Stimulated activated CD8-positive, alpha-beta memory T cell treated with anti-CD3 and anti-CD28 coated beads, Interleukin-4, amount 100 ng/mL, for 4 hours (primary cell): ENCODE measurements around the gene CACNB4.

Source experiments
- DNase-seq, 2 donors: peaks; one replicate each; pipeline ENCODE4 v3.0.0-alpha.2; 2020; ENCODE audit warnings: low read depth in 2 of 2, low spot score in 1 of 2

Gene CACNB4

DNA sequence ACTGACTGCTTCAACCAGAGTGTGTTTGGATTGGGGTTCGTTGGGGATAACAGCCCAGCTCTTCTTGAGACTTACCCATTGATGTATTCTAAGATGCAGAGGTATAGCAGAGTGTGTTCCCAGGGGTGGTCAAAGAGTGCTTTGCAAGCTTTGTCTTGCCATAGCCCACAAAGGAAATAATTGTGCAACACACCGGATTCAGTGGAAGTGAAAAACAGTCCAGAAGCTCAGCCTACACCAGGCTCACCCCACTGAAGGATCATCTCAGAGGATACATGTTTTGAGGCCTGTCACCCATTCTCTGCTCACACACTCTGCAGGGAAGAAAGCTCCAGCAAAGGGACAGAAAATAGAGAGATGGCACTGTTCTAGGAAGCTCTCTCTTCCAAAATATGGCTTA is 9.6 kb downstream of the CACNB4 start:
- DNase-seq, result no peak

DNA sequence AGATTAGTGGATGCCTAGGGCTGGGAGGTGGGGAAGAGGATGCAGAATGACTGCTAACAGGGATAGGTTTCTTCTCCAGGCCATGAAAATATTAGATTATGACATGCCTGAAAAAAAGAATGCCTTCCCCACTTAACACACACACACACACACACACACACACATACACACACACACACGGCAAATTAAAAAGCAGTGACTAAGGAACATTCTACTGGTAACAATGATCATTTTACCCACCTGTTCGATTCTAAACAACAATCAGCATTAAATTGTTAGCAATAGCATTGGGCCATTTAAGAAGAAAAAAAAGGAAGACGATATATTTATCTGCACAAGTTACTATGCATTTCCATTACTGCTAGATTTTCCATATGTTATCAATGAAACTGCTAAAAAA is 10.8 kb downstream of the CACNB4 start:
- DNase-seq, result no peak

DNA sequence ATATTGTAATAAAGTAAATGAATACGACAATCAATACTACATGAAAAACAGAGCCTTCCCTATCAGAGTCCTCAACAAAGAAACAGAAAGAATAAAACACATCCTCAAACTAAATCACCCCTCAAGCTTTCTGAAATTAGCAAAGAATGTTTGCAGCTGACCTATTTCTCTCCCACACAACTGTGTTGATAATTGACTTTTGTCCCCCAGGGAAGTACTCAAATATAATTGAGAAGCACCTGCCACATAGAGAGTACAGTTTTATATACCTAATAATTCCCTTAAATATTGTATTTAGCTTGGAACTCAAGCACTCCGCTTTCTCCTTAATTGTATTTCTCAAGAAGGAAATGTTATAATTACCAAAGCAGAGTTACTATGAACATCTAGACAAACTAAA is 12.6 kb downstream of the CACNB4 start:
- no peak for DNase-seq

DNA sequence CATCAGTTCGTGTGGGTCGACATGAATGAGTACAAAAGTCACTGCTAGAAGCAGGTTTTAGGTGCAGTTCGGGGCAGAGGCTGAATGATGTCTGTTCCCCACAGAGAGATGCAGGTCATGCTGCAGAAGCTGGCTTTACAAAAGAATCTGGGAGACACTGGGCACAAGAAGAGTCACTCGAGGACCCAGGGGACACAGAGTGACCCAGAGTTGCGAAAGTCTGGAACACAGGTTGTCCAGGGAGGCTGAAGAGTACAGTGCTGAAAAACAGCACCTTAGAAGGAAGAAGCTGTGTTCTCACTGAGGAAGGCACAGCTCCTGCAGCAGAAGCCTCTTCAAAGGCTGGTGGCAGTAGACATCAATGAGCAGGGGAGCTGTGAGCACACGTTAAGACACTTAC is 14.8 kb downstream of the CACNB4 start:
- no peak for DNase-seq

DNA sequence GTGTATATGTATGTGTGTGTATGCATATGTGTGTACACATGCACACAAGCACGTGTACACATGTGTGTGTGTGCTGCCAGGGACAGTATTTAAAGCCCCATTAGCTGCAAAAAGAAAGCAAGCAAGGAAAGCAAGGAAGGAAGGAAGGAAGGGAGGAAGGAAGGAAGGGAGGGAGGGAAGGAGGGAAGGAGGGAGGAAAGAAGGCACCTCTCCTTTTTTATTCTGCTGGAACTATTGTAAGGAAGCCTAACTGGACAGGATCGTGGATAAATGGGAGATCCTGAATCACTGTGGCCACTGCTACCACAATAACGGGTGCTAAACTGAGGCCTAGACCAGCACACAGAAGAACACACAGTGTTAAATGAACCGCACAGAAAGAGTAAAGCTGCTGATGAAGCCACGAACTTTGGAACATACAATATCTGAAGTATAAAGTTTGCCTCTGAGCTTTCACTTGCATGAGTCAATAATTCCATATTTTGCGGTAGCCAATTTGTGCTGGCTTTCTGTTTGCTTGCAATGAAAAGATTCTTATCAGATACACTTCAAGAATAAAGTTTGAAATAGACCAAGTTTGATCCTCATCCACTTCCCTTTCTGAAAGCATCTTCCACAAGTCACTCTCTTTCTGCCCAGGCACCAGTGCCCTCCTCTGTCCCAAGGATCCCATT is 15.5 kb downstream of the CACNB4 start:
- no peak for DNase-seq

DNA sequence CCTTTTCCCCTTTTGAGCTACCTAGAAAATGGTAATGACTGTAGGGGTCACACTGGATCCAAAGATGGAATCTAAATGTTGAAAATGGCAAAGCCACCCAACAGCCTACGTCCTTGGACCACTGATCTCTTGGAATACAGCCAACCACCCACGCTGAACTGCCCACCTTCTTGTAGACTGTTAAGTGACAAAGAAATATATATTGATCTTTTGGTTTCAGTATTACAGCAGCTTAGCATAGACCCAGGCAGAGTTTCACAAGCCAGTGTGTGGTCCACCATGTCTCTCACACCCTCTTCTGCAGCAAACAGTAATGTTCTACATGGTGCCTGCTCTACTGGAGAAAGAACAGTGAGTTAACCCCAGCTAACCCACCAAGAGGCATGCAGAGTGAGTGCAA is 20.2 kb downstream of the CACNB4 start:
- no peak for DNase-seq

DNA sequence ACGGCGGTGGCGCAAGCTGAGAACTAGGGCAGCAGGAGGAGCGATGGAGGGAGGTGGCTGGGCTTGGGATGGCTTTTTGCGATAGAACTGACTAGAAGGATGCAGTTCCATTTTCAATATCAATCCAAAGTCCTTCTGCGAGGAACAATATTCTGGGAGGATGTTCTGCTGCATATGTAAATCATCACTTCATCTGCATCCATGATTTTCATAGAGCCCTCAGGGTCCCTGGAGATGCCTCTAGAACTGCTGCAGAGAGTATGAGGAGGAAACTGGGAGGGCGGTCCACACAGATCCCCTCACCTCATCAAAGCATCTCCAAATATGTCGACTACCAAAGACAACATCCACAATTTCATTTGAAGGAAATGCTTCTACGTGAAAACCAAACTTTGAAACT is 20.8 kb downstream of the CACNB4 start:
- no peak for DNase-seq

DNA sequence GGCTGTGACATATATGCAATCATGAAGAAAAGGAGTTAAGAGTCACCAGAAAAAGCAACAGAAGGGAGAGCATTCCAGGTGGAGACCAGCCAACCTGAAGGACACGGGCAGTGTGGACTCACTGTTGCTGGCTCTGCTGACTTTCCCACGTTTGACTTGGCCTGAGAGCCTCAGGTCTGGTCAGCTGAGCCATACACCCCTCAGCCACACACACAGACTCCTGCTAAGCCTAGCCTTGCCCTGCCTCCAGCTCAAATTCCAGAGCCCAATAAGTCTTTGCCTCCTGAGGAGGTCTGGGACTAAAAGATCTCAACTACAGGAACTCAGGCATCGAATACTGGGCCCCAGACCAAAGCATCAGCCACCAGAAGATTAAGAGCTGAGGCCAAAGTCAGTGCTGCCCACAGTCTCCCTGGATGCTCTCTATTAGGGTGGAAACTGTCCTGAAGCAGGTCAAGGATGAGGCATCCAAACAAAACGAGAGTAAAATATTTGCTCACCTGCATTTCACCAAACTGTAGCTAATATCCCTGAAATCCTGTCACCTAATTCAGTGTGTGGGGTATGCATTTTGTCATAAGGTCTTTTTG is 23.3 kb downstream of the CACNB4 start:
- DNase-seq, result no peak

DNA sequence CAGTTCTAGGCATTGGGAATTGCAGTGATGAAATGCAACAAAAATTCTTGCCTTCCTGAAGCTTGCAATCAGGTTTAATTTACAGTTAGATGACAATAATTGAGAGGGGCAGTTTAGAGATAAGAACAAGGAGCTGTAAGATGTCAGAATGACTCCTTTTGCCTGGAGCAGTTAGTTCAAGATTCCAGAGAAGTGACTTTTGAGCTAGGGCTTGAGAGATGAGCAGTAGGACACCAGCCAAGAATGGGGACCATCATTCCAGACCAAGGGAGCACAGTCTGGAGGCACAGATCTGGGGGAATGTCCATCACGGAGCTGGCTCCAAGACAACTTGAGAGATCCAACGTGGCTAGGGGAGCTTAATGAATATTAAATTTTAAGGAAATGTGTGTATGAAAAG is 26.8 kb downstream of the CACNB4 start:
- no peak for DNase-seq

DNA sequence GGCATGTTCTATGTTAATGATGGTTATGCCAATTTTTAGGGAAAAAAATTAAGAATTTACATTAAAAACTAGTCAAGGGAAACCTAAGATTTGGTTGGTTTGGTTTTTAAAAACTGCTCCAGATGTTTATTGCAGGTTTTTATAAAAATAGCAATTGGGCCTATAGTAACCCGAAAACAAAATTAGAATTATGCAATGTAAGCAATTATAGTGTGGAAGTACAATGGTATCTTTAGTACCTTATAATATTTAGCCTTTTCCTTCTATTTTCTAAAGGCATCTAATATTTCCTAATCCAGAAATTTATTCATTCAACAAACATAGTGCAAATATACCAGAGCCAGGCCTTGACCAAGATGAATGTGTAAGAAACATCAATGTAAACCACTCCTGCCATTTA is 27.3 kb downstream of the CACNB4 start:
- DNase-seq, result no peak

DNA sequence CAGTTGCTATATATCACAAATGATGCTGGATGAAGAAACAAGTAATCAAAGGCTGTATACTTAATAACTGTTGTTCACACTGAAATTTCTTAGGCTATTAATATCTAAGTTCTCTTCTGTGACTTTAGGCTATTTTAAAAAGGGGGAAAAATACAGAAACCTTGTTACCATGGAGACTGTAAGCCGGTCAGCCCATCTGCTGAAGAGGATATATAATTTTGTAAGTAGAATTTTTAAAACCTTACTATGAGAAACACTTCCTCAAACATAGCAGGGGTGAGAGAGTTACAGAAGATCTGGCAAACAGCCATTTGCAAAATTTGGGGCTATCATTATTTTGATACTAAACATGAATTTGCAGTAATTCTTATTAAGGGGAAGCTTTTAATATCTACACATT is 27.8 kb downstream of the CACNB4 start:
- DNase-seq, result no peak

DNA sequence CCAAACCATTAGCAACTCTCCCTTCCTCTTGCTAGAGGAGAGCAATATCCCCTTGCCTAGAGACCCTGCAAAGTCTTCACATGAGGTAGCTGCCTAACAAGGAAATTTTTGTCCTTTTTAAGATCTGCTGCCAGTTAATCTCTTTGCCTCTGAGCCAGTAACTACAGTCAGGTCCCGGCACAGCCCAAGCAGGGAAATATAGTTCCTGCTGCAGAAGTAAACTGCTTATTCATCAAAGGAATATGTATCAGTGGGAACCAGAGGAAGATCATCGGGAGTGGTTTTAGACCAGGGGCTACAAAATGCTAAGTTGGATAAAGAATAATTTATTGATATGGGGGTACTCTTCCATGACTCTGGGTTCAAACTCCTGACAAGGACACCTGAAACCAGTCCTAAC is 30.6 kb downstream of the CACNB4 start:
- no peak for DNase-seq

DNA sequence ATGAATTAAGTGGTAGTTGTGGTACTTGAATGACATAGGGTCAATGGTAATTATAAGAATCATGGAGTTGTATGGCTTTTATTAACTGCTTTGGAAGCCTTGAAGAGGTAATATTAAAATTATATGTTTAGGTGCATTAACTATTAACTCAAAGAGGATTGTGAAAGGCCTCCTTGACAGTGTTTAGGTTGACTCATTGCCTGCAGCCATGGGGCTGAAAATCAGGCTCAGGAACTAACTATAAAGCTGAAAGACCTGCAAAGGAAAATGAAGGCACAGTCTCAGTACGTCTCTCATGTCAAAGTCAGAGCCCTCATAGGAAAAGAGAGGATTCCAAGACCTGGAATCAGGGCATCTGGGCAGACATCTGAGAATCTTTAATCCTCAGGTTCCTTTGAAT is 31.0 kb downstream of the CACNB4 start:
- DNase-seq, result no peak

DNA sequence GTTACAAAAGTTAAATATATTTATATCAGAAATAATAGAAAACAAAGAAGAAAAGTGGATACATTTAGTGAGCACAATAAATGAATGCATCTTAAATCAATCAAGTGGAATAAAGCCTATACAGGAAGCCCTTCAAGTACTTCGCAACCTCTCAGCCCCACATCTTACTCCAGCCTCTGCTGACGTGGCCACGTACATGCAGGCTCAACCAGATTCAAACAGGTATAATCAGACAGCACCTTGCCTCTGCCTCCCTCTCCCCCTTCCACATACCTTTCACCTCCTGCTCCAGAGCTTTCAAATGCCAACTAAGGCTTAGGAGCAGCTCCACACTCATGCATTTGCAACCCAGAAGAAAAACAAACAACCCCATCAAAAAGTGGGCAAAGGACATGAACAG is 32.9 kb downstream of the CACNB4 start:
- DNase-seq, result no peak

DNA sequence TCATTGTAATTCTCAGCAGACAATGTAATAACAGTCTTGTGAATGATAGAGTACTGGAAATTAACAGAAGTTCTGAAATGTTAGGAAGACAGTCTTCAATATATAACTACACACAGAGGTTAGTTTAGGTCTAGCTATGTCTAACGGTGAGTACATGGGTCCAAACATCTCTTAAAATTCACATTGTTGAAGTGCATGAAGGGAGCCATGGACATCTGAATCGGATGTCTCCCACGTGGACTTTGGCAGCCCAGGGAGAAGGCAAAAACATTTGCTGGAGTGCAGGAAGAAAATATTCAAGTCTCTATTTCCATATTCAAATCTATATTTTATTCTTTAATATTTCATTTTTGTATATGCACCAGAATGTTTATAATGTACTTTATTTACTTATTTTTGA is 34.8 kb downstream of the CACNB4 start:
- DNase-seq, result no peak

DNA sequence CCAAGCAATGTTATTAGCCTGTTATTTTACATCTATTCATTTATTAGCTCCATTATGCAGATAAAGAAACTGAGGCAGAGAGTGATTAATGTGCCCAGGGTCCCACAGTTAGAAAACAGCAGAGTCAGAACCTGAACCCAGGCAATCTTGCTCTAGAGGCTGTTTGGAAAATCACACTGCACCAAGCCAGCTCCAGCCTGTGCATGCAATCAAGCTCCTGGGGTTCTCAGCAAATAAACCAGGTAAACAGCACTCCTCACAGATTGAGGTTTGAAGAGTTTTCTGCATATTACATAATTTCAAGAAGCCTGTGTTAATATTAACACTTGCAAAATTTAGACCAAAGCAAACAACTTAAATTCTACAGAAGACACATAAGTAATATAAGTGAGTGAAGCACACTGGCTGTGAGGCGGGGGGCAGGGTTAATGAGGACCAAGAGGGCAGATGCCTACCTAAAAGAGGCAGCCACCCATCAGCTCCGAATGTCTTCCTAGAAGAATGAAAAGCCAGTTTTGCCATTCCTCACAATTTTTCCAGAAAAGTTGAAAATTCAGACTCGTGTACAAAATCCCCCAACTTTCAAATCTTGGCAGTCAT is 35.4 kb downstream of the CACNB4 start:
- DNase-seq, result no peak

DNA sequence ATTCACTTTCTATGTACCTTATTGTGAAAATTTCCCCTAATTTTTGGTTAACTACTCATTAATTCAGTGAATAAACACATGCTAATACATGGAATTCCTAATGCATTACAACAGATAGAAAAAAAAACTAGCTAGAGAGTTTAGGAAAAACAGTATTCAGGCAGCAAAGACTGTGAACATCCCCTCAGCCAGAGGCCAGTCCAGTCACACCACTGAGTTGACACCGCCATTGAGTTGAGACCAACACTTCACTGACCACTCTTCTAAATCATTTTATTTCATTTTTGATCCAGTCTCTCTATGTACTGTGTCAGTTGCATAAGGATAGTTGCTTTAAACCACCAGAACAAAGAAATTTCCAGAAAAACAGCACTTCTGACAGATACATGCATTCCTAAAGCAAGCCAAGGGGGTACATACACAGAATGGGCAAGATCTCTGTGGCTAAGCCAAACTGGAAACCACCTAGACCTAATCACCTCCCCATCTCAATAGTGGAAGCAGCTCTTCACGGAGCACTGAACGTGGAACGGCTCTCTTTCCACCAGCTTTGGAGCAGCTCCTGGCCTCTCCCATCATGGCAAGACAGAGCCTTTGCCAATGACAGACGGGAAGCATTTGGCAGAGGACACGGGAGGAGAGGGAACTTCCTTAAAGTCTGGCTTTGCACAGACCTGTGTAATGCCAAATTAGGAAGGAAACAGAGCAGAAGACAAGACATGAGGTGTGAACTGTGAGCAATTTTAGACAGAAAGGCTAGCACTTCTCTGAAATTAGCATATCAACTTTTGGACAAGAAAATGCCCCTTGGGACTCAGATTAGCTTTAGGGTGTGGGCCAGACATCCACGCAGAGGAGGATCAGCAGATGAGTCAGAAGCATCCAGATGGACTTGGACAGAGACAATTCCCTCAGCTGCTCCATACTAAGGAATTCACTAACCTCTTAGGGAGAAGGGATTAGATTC is 36.4 kb downstream of the CACNB4 start:
- no peak for DNase-seq

DNA sequence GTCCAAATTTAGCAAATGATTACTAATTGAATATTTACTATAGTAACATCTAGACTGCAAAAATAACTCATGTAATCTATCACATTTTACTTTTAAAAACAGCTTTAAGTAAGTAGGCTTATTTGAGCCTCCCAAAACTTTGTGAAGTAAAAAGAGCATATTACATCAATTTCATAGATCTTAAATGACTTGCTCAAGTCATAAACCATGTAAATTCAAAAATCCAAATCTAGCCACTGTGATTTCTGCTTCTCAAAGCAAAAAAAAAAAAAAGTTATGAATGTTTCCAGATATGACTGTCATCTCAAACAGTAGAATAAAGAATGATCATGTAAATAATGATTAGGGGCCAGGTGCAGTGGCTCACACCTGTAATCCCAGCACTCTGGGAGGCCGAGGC is 37.5 kb downstream of the CACNB4 start:
- DNase-seq, result no peak

DNA sequence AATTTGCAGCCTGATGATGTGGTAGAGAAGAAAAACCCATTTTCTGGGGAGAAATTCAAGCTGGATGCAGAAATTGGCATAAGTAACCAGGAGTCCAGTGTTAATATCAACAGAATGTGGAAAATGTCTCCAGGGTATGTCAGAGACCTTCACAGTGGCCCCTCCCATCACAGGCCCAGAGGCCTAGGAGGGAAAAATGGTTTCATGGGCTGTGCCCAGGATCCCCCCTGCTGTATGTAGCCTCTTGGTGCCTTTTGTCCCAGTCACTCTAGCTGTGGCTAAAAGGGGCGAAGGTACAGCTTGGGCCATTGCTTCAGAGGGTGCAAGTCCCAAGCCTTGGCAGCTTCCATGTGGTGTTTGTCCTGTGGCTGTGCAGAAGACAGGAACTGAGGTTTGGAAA is 40.2 kb downstream of the CACNB4 start:
- no peak for DNase-seq

DNA sequence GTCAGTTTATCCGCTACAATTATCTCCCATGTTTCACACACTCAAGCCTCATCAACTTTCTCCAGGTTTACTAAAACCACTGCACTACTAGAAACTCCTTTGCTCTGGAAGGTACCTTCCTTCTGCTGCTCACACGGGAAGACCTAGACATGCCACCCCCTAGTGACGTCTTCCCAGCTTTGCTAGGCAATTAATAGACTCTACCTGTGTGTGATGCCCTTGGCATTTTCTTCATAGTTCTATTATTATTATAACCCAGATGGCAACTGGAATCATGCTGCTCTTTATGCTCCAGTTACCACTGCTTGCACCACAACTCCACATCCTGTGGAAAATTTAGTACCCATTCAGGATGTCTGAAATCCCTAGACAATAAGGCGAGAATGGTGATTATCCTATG is 42.4 kb downstream of the CACNB4 start:
- no peak for DNase-seq

DNA sequence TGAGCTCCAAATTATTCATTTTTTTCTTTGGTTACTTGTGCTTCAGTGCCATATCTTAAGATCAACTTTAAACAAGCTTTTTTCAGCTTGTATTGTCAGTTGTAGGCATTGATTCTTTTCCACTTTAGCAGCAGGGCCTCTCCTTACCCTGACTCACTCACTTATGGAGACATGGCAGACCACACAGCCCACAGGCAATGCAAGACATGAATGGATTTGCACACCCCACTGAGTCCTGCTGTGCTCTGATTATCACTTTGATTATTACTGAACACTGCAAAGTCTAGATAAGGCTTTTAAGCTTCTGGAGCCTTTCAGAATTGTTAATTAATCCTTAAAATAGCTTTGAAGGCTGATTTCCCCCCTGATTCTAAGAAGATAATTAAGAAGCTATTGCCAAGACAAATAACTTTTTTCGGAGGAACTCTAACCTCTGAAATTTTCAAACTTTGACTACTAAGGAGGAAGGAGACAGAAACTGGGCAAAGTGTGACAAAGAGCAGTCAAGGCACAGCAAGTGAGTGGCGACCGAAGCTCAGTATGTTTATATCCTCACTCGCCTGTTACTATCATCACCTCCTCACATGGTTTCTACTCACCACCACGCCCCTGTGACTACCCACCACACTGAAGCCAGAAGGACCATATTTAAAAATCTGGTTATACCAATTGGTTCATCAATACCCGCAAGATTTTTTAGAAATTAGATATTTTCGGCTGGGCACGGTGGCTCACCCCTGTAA is 43.3 kb downstream of the CACNB4 start:
- no peak for DNase-seq
